H1 (cell line): ENCODE data around the gene NELFE. TPM values are rescaled to one million over a fixed set of nuclear protein-coding genes. Genes with fewer than 3 reads are reported as not detected.

Experiments
- CTCF ChIA-PET: fragments of 300-600 bp; sonication (Branson Sonifier 250); formaldehyde crosslinking; loops from one replicate; lab custom pipeline; 2021; ENCODE audit not compliant: partially characterized antibody; lab: Charles Lee
- POLR2A ChIA-PET: fragments of 300-600 bp; sonication (Branson Sonifier 250); formaldehyde crosslinking; loops from one replicate; lab custom pipeline; 2021; ENCODE audit warnings: inconsistent platforms; ENCODE audit not compliant: partially characterized antibody; lab: Charles Lee
- DNase-seq, 2 experiments: peaks; one replicate each; pipeline versions ENCODE4 v3.0.0 to v3.0.0-alpha.2; 2010 to 2022; ENCODE audit warnings: low spot score in 2 of 2, low read depth in 1 of 2, mixed read lengths in 1 of 2
- FAIRE-seq: peaks from 2 replicates; lab custom pipeline; 2011; peaks lifted over from hg19 to GRCh38; lab: Jason Lieb, UNC
- H2AFZ ChIP-seq: 2 replicates; pipeline ENCODE4 v1.8.1; 2012; ENCODE audit warnings: low read length, inconsistent platforms
- H2AK5ac ChIP-seq: 2 replicates; pipeline ENCODE4 v1.6.1; 2013; ENCODE audit warnings: low read depth, low read length
- H2BK120ac ChIP-seq: replicated peaks from 2 replicates; pipeline ENCODE3; 2013; ENCODE audit warnings: low read depth, low read length, inconsistent platforms
- H2BK12ac ChIP-seq: 2 replicates; pipeline ENCODE4 v1.6.1; 2013; ENCODE audit warnings: low read depth, low read length
- H2BK15ac ChIP-seq: 2 replicates; pipeline ENCODE4 v1.6.1; 2013; ENCODE audit warnings: low read length
- H2BK20ac ChIP-seq: 2 replicates; pipeline ENCODE4 v1.6.1; 2013; ENCODE audit warnings: low read length
- H2BK5ac ChIP-seq: 2 replicates; pipeline ENCODE4 v1.6.1; 2013; ENCODE audit warnings: low read depth, low read length
- H3K14ac ChIP-seq: 2 replicates; pipeline ENCODE4 v1.6.1; 2013; ENCODE audit warnings: inconsistent platforms; ENCODE audit not compliant: insufficient read length
- H3K18ac ChIP-seq: 2 replicates; pipeline ENCODE4 v1.6.1; 2013; ENCODE audit warnings: low read length; ENCODE audit errors: extremely low read depth
- H3K23ac ChIP-seq: 2 replicates; pipeline ENCODE4 v1.6.1; 2013; ENCODE audit warnings: inconsistent platforms; ENCODE audit not compliant: insufficient read length
- H3K23me2 ChIP-seq: 2 replicates; pipeline ENCODE4 v1.6.1; 2013; ENCODE audit warnings: low read depth, low read length
- H3K27ac ChIP-seq: 2 replicates; pipeline ENCODE4 v1.6.1; 2011; ENCODE audit warnings: low read depth, low read length, inconsistent platforms
- H3K27me3 ChIP-seq, 4 experiments: replicated peaks in 1 of 4; 1 replicate in 1 of 4; 2 replicates in 3 of 4; pipeline versions ENCODE4 v1.6.1 to v1.8.1; 2011 to 2013; ENCODE audit warnings: low read length in 3 of 4, mild to moderate bottlenecking in 3 of 4, inconsistent platforms in 2 of 4, mixed read lengths in 2 of 4, moderate library complexity in 1 of 4; ENCODE audit not compliant: control insufficient read depth in 3 of 4, insufficient read depth in 3 of 4; ENCODE audit errors: extremely low read depth in 1 of 4
- H3K36me3 ChIP-seq, 4 experiments: 2 replicates each; pipeline versions ENCODE4 v1.6.1 to v1.8.1; 2011 to 2013; ENCODE audit warnings: mild to moderate bottlenecking in 4 of 4, low read length in 3 of 4, moderate library complexity in 2 of 4, control low read depth in 1 of 4, inconsistent platforms in 1 of 4; ENCODE audit not compliant: insufficient read depth in 4 of 4, control insufficient read depth in 2 of 4
- H3K4ac ChIP-seq: replicated peaks from 2 replicates; pipeline ENCODE3; 2013; ENCODE audit warnings: low read length, low read depth, mixed read lengths, inconsistent platforms; ENCODE audit not compliant: insufficient read length
- H3K4me1 ChIP-seq, 4 experiments: replicated peaks in 1 of 4; 1 replicate in 1 of 4; 2 replicates in 3 of 4; pipeline versions ENCODE4 v1.6.1 to v1.8.1; 2011 to 2013; ENCODE audit warnings: low read length in 3 of 4, inconsistent platforms in 2 of 4, mixed read lengths in 1 of 4; ENCODE audit not compliant: insufficient read depth in 4 of 4, control insufficient read depth in 3 of 4
- H3K4me2 ChIP-seq, 2 experiments: 2 replicates each; pipeline versions ENCODE4 v1.6.1 to v1.8.1; 2011 to 2013; ENCODE audit warnings: low read depth in 2 of 2, low read length in 2 of 2, control low read depth in 1 of 2, inconsistent platforms in 1 of 2, mild to moderate bottlenecking in 1 of 2; ENCODE audit not compliant: insufficient read depth in 1 of 2
- H3K4me3 ChIP-seq, 4 experiments: fragments of 200-600, 300-600 bp in 1 of 4; sonication (generic), shearing (Covaris generic), sonication (Bioruptor Twin) in 1 of 4; 2 replicates each; pipeline versions ENCODE4 v1.5.1 to v1.8.1; 2011 to 2016; ENCODE audit warnings: low read length in 4 of 4, low read depth in 3 of 4, control low read depth in 2 of 4, inconsistent platforms in 2 of 4, mild to moderate bottlenecking in 2 of 4, mixed read lengths in 1 of 4, moderate library complexity in 1 of 4; ENCODE audit not compliant: insufficient read depth in 2 of 4; ENCODE audit errors: extremely low read depth in 1 of 4
- H3K56ac ChIP-seq: replicated peaks from 2 replicates; pipeline ENCODE3; 2013; ENCODE audit warnings: low read depth, mild to moderate bottlenecking, mixed read lengths, low read length, inconsistent platforms; ENCODE audit not compliant: insufficient read length
- H3K79me1 ChIP-seq: 2 replicates; pipeline ENCODE4 v1.6.1; 2013; ENCODE audit warnings: low read depth, low read length, control low read depth
- H3K79me2 ChIP-seq, 2 experiments: 2 replicates each; pipeline versions ENCODE4 v1.6.1 to v1.8.1; 2012 to 2013; ENCODE audit warnings: low read length in 2 of 2, mild to moderate bottlenecking in 2 of 2, inconsistent platforms in 1 of 2; ENCODE audit not compliant: insufficient read depth in 2 of 2, control insufficient read depth in 1 of 2
- H3K9ac ChIP-seq, 4 experiments: replicated peaks in 1 of 4; 1 replicate in 1 of 4; 2 replicates in 3 of 4; pipeline versions ENCODE4 v1.6.1 to v1.8.1; 2011 to 2013; ENCODE audit warnings: low read depth in 3 of 4, low read length in 3 of 4, control low read depth in 2 of 4, mild to moderate bottlenecking in 2 of 4, moderate library complexity in 2 of 4, inconsistent platforms in 1 of 4; ENCODE audit errors: extremely low read depth in 1 of 4
- H3K9me3 ChIP-seq, 2 experiments: 2 replicates each; pipeline versions ENCODE4 v1.6.1 to v1.8.1; 2012 to 2013; ENCODE audit warnings: mild to moderate bottlenecking in 2 of 2, moderate library complexity in 2 of 2, control low read depth in 1 of 2, inconsistent platforms in 1 of 2, low read depth in 1 of 2, low read length in 1 of 2, mixed read lengths in 1 of 2; ENCODE audit not compliant: insufficient read depth in 2 of 2
- H4K20me1 ChIP-seq, 2 experiments: replicated peaks in 1 of 2; 2 replicates each; pipeline versions ENCODE3 to v1.8.1; 2011 to 2013; ENCODE audit warnings: inconsistent platforms in 2 of 2, low read length in 2 of 2, mild to moderate bottlenecking in 1 of 2; ENCODE audit not compliant: insufficient read depth in 2 of 2, control insufficient read depth in 1 of 2
- H4K5ac ChIP-seq: 2 replicates; pipeline ENCODE4 v1.6.1; 2013; ENCODE audit warnings: low read length, low read depth, mixed read lengths, inconsistent platforms; ENCODE audit not compliant: insufficient read length
- H4K8ac ChIP-seq: 2 replicates; pipeline ENCODE4 v1.8.0; 2013; ENCODE audit warnings: mild to moderate bottlenecking, moderate library complexity, low read length, inconsistent platforms; ENCODE audit not compliant: insufficient read depth; ENCODE audit errors: extremely low read depth
- H4K91ac ChIP-seq: replicated peaks from 2 replicates; pipeline ENCODE3; 2013; ENCODE audit warnings: low read length, mixed read lengths, inconsistent platforms; ENCODE audit not compliant: insufficient read length
- WGBS, 2 experiments: shearing (Covaris generic) in 1 of 2; methylation state at CpG; one replicate each; pipeline versions ENCODE4 v1.1.6 to v1.1.7; 2013 to 2015; ENCODE audit warnings: low lambda C conversion rate in 2 of 2, mixed read lengths in 2 of 2, inconsistent platforms in 1 of 2, low coverage in 1 of 2, missing lambda C conversion rate in 1 of 2; ENCODE audit not compliant: insufficient replicate concordance in 2 of 2, insufficient coverage in 1 of 2, insufficient read length in 1 of 2; ENCODE audit errors: extremely low coverage in 1 of 2, missing lambda C conversion rate in 1 of 2; 5-methylcytosine and 5-hydroxymethylcytosine counted together
- polyA plus RNA-seq, 7 experiments: library from polyadenylated mRNA; depleted of rRNA in 3 of 7; stranded (reverse) in 5 of 7; unstranded in 2 of 7; fragments of >200 nt in 5 of 7; fragments of 200-250 nt in 2 of 7; gene quantifications; 1 replicate in 5 of 7; 2 replicates in 1 of 7; 4 replicates in 1 of 7; pipeline versions ENCODE4 v1.2.1 to v1.2.3, GENCODE V29; 2011 to 2013; ENCODE audit warnings: missing spikeins in 2 of 7, mixed read lengths in 2 of 7
- total RNA-seq: library from RNA; stranded (reverse); fragmentation: NEBNext Ultra II Directional; extraction: Animal tissue kit (Norgen Biotek cat#: 25700); gene quantifications from 2 replicates; pipeline ENCODE4 v1.2.1, GENCODE V29; 2021

Gene NELFE
- total and polyA plus RNA-seq, 2 of the 8 experiments (the other 6 are each of a cell fraction or from before 2014, with no cell fraction given), result 49.2 to 71.5 TPM

DNA sequence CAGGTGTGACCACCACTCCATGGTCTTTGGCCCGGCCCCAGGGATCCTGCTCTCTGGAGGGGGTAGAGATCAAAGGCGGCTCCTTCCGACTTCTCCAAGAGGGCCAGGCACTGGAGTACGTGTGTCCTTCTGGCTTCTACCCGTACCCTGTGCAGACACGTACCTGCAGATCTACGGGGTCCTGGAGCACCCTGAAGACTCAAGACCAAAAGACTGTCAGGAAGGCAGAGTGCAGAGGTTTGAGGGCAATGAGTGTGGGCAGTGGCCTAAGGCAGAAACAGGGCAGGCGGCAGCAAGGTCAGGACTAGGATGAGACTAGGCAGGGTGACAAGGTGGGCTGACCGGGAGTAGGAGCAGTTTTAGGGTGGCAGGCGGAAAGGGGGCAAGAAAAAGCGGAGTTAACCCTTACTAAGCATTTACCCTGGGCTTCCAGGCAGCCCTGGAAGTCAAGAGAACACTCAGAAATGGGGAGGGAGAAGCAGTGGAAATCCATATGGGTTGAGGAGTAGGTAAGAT is 12.3 kb downstream of the NELFE start:
- Histone ChIP-seq H3K27ac (no peak overlapping the region), H3K36me3 (peaks cover 3 to 7% (median 5%) of the 10 kb centered on the region in 4 experiments; a peak in 4 of 8 replicates), H3K27me3 (peaks cover 0 to 11% (median 2%) of the 10 kb centered on the region in 4 experiments; a peak in 3 of 7 replicates), H3K9ac (no peak overlapping the region), H2BK15ac (no peak overlapping the region), H4K91ac (no peak overlapping the region), H2BK12ac (no peak overlapping the region), H3K23me2 (no peaks in the 10 kb centered on the region), H4K5ac (no peak overlapping the region), H3K4me2 (no peak overlapping the region), H2BK120ac (no peak overlapping the region), H3K4ac (no peak overlapping the region), H3K4me3 (no peak overlapping the region), H2AFZ (no peak overlapping the region), H3K79me1 (no peaks in the 10 kb centered on the region), H3K14ac (no peak overlapping the region), H3K4me1 (peaks cover 0 to 2% (median 0%) of the 10 kb centered on the region in 4 experiments; a peak in 1 of 7 replicates), H3K9me3 (no peaks in the 10 kb centered on the region), H2BK20ac (no peak overlapping the region), H4K20me1 (no peaks in the 10 kb centered on the region), H2BK5ac (no peak overlapping the region), H3K23ac (no peak overlapping the region), H2AK5ac (no peak overlapping the region), H3K18ac (no peak overlapping the region), H3K56ac (no peak overlapping the region), H3K79me2 (no peaks in the 10 kb centered on the region), H4K8ac (no peak overlapping the region)
- 83% methylated on average over 11 of the region's 11 CpGs; no CpG with 5 or more reads in 1 of the 2 experiments for WGBS, 2 experiments
- FAIRE-seq (no peak), DNase-seq (no peak)
- CTCF ChIA-PET, result interaction anchor here (1.1 to 2.0 kb wide), 4 partner anchors 12 to 101 kb away, joined by 3 to 6 read pairs (median 4); no protein-coding TSS in a partner anchor
- POLR2A ChIA-PET, result interaction anchor here (1.6 to 3.4 kb wide), 3 partner anchors 13 to 25 kb away, joined by 5 to 16 read pairs (median 5); partner anchors contain the start of genes DXO, NELFE and SKIC2
